ENCODE measurements around the gene DCST1.

DCST1 gene

DNA sequence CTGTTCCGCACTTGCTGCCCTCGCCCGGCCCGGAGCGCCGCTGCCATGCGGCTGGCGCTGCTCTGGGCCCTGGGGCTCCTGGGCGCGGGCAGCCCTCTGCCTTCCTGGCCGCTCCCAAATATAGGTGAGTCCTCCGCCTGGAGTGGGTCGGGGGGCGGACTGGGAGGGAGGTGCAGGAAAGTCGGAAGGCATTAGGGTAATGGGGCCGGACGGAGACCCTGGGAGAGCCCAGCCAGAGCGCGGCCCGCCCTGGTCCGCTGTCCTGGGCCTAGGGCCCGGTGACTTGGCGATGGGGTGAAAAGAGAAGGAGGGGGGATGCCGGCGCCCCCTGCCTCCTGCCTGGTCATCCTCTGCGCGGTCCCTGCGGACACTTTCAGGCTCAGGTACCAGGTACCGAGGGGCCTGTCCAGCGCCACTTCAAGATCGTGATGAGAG is 17.7 kb downstream of the DCST1 start:
- in situ Hi-C loops (cut with MboI; ENCODE audit: low sequenced_read_pairs), result no loop called here

DNA sequence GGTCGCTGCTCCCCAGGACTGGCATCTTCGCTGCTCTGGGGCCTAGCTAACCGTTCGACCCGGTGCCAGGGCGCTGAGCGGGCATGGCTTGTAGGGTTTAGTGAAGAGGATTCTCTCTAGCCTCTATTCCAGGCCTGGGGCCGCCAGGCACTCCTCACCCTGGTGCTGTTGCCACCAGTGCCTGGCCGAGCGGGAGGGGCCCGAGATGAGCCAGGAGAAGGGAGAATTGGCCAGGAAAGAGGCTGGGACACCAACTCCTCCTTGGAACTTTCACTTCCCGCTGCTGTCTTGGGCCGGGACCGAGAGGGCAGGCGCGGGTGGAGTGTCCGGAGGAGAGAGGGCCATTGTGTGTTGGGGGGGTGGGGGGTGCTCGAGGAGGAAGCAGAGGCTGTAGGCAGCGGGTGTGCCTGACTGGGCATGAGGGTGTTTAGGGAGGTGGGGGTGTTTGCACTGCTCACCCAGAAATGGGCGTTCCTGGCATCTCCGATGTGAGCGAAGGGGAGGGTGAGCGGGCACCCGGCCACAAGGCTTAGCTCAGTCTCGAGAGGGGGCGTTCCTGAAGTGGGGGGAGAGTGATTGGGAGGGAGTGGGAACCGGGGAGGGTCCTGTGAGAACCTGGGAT is 18.3 kb downstream of the DCST1 start:
- in situ Hi-C loops (cut with MboI; ENCODE audit: low sequenced_read_pairs), result no loop called here

DNA sequence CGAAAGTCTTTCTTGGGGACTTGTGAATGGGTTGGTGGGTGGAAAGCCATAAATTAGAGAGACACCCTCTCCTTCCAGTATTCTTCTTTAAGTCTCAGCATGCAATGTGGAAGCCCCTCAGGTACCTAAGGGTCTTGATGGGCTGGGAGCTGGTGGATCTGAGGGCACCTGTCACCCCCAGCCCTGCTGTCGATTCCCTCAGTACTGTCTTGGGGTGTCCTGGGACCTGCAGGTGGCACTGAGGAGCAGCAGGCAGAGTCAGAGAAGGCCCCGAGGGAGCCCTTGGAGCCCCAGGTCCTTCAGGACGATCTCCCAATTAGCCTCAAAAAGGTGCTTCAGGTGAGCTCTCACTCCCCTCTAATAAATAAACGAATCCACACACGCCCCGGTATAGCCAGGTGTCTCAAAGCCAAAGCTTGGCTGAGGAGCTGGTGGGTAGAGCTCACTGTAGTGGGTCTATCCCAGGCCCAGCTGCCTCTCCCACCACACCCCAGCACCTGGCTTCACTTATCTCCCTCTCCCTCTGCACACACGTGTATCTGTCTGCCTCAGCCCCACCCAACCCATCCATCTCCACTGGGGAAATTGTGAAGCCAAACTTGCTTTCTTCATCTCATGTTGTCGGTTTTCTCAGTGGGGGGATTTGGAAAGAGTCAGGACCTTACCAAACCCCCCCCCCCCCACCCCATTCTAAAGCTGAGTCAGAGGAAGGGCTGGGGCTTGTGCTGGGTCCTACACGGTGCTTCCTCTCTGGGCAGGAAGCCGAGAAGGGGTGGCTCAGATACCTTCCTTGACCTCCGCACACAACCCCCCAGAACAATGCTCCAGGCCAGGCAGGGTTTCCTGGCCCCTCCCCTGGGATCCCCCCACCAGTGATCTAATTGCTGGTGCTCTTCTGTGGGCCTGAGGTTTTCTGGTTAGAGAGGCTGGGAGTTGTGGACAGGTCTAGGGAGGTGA is 19.1 kb downstream of the DCST1 start:
- in situ Hi-C loops (cut with MboI; ENCODE audit: low sequenced_read_pairs), result no loop called here

DNA sequence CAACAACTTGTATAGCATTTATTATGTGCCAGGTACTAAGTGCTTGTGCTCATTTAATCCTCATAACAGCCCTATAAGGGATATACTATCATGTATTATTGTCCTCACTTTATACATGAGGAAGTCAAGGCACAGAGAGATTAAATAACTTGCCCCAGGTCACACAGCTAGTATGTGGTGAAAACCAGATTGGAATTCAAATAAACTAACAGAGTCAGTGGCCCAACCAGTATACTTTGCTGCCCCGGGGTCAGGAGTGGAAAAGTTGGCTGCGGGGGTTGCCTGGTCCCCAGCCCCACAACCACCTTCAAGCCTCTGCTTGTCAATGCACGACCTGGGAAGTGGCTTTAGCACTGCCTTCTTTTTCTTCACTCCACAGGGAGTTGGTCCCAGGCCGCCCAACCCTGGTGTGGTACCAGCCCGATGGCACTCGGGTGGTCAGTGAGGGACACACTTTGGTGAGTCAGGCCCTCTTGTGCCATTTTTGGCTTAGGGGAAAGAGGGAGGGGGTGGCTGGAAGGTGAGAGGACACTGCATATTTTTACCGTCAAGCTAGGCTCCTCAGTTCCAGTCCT is 20.0 kb downstream of the DCST1 start:
- in situ Hi-C loops (cut with MboI; ENCODE audit: low sequenced_read_pairs), result no loop called here

DNA sequence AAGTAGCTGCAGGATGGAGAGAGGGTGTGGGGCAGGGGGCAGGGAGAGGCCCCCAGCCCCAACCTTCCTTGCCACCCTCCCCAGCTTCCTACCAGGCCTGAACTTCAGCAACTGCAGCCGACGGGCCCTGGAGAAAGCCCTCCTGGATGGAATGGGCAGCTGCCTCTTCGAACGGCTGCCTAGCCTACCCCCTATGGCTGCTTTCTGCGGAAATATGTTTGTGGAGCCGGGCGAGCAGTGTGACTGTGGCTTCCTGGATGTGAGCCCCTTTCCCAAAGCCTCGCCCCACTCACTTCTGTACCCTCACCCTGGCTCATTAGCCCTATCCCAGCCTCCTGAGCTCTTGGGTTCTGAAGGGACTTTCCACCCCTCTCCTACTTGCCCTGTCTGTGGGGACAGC is 23.5 kb downstream of the DCST1 start:
- in situ Hi-C loops (cut with MboI; ENCODE audit: low sequenced_read_pairs), result no loop called here

DNA sequence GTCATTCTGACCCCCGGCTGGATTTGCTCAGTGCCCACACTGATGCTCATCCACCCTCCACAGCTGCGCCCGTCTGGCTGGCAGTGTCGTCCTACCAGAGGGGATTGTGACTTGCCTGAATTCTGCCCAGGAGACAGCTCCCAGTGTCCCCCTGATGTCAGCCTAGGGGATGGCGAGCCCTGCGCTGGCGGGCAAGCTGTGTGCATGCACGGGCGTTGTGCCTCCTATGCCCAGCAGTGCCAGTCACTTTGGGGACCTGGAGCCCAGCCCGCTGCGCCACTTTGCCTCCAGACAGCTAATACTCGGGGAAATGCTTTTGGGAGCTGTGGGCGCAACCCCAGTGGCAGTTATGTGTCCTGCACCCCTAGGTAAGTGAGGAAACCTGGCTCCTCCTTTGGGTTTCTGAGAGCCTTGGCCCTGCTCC is 24.2 kb downstream of the DCST1 start:
- in situ Hi-C loops (cut with MboI; ENCODE audit: low sequenced_read_pairs), result no loop called here

DNA sequence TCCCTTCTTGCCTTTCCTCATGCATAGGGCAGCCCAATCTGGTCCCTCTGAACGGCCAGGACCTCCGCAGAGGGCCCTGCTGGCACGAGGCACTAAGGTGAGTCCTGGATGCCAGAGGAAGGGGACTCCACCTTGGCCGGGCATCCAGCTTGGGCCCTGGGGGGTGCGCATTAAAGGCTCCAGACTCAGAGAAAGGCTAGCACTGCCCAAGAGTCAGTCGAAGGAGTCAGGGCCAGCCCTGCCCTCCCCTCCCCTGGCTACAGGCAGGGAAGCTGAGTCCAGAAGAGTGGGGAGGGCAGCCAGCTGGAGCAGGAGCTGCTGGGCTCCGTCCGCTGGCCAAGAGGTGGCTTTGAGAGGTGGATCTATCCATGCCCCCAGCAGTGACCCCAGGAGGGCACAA is 27.1 kb downstream of the DCST1 start:
- in situ Hi-C loops (cut with MboI; ENCODE audit: low sequenced_read_pairs), result no loop called here

DNA sequence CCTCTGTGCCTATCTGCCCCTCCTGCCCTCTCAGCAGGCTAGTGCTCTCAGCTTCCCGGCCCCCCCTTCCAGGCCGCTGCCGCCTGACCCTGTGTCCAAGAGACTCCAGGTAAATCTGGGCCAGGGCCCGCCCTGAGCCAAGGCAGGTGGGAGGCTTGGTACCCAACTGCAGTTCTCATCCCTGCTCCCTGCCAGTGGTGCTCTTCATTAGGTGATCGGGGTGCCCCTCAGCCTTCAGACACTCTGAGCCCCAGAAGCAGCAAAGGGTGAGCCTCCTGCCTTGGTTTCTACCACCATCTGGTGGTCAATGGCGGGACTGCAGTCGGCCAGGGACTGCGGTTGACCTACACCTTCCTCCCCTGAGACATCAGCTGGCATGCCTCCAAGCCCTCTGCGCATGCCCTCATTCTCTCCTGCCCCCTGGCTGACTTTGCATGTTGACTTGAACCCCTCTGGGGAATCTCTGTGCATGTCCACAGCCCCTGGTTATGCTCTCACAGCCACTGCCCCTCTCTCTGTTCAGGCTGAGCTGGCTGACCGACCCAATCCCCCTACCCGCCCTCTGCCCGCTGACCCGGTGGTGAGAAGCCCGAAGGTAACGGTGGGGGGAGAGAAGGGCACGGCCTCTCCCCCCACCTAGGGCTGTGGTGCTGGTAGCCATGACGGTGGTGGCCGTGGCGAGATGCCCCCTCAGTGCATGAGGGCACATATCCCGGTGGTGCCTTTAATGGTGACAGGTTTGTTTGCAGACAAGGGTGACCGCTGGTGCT is 27.9 kb downstream of the DCST1 start:
- in situ Hi-C loops (cut with MboI; ENCODE audit: low sequenced_read_pairs), result no loop called here

DNA sequence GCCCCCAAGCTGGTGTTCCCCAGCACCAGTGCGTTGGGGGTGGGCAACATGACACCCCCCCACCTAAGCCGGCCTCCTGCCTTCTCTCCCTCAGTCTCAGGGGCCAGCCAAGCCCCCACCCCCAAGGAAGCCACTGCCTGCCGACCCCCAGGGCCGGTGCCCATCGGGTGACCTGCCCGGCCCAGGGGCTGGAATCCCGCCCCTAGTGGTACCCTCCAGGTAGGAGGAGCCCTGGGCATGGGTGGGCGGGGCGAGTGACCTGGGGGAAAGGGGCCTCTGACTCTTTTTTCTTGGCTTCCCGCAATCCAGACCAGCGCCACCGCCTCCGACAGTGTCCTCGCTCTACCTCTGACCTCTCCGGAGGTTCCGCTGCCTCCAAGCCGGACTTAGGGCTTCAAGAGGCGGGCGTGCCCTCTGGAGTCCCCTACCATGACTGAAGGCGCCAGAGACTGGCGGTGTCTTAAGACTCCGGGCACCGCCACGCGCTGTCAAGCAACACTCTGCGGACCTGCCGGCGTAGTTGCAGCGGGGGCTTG is 28.6 kb downstream of the DCST1 start:
- in situ Hi-C loops (cut with MboI; ENCODE audit: low sequenced_read_pairs), result no loop called here

DNA sequence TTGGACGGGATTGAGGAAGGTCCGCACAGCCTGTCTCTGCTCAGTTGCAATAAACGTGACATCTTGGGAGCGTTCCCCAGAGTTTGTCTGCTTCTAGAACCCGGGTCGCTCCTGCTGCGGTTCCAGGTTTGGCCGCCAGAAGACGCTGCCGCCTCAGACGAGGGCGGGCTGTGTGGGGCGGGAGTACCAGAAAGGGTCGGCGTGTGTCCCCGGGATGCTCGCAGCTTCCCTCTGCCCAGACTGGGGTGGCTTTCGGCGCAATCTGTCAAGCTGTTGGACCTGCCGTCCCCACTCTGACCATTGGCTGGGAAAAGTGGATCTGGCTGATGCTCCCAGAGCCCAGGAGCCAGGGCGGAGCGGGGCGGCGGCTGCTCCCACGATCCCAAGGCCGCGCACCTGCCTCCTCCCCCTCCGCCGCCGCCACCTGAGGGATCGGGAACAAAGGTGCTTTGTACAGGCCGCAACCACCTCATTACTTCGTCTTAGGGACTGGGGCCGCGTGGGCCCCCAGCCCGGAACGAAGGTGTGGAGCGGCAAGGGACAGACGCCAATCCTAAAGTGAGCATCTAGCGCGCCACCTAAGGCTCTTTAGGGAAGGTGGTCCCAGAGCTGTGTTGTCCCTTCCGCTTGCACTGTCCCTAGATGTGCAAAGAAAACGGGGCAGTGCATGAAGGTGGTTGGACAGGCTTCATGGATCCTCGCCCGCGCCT is 29.2 kb downstream of the DCST1 start:
- in situ Hi-C loops (cut with MboI; ENCODE audit: low sequenced_read_pairs), result no loop called here

DNA sequence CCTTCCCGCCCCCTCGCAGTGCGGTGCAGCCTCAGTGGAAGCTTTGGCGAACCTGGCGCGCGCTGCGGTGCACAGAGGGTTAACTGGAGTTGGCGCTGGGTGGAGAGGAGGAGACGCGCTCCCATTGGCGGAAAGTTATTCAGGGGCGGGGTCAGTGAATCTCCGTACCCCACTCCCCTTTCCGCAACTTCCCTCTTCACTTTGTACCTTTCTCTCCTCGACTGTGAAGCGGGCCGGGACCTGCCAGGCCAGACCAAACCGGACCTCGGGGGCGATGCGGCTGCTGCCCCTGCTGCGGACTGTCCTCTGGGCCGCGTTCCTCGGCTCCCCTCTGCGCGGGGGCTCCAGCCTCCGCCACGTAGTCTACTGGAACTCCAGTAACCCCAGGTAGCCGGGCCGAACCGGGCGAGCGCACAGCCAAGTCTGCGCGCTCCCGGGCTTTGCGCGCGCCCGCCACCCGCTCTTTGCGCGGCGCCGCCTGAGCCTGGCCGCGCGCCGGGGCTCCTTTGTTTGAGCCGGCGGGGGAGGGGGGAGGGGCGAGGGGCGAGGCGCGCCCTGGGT is 30.0 kb downstream of the DCST1 start, which contains the start of gene EFNA4:
Gene EFNA4, plus strand, starts transcription at position 191 of the 561 bp plus-strand sequence. Its CDS starts 84 bp downstream, at position 275.
- in situ Hi-C loops (cut with MboI; ENCODE audit: low sequenced_read_pairs), result no loop called here

DNA sequence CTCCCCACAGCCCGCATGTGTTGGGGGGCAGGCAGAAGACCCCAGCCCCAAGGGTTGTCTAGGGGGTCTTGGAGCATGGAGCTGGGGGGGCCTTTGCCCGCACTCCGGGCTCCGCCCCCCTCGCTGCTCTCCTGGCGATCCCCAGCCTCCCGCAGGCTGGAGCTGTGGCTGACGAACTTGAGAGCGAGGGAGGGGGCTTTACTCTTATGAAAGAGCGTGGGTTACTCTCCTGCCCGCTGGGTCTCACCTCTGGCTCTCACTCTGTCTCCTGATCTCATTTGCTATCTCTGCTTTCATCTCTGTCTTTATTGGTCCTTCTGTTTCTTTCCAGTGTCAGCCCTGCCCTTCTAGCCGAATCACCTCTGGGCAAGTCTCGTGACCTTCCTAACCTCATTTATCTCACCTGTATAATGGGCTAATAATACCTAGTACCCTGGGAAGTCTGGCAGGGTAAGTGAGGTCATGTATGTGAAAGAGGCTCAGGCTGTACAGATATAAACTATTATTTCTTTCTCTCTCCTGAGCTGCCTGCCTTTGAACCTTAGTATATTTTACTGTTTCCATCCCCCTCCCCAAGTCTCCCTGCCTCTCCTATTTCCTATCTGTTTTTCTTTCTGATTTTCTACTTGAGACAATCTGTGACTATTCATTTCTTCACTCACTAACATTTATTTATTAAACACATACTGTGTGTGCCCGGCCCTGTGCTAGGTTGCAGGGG is 30.6 kb downstream of the DCST1 start:
- in situ Hi-C loops (cut with MboI; ENCODE audit: low sequenced_read_pairs), result no loop called here

DNA sequence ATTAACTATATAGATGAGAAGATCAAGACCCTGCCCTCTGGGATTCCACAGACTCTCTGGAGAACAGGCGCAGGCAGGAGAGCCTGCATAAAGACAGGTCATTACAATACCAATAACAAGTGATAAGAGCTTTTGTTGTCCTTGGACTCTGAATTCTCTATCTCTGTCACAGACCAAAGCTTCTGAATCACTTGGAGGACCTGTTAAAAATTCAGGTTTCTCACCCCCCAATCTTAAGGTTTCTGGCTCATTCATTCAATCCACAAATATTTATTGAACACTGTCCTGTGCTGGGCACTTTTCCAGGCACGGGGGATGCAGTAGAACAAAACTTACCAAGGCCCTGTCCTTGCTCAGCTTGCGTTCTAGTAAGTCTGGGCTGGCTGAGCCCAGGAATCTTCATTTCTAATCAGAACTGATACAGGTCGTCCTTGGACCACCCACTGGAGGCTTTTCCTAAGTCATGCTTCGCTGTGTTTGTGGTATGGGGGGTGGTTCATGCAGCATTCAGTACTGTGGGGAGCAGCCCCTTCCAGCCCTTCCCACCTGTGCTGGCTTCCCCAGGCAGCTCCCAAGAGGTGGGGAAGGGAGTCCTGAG is 31.3 kb downstream of the DCST1 start:
- in situ Hi-C loops (cut with MboI; ENCODE audit: low sequenced_read_pairs), result no loop called here

DNA sequence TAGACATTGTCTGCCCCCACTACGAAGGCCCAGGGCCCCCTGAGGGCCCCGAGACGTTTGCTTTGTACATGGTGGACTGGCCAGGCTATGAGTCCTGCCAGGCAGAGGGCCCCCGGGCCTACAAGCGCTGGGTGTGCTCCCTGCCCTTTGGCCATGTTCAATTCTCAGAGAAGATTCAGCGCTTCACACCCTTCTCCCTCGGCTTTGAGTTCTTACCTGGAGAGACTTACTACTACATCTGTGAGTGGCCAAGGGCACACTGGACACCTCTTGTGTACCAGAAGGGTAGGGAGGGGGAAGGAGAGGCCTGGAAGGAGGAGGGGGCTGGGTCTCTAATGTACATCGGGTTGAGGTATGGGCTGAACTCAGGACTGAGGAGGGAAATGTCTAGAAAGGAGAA is 33.2 kb downstream of the DCST1 start:
- in situ Hi-C loops (cut with MboI; ENCODE audit: low sequenced_read_pairs), result no loop called here

DNA sequence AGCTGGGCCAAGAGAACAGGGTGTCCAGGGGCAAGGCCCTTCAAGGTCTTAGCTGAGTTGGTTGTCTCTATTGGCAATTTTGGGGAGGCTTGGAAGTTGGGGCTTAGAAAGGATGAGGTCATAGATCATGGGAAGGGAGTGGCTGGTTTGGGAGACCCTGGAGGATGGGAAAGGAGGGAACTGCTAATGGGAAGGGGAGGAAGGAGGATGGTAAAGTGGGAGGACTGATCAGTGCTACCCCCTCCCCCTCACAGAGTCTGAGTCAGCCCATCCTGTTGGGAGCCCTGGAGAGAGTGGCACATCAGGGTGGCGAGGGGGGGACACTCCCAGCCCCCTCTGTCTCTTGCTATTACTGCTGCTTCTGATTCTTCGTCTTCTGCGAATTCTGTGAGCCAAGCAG is 35.0 kb downstream of the DCST1 start:
- in situ Hi-C loops (cut with MboI; ENCODE audit: low sequenced_read_pairs), result no loop called here

DNA sequence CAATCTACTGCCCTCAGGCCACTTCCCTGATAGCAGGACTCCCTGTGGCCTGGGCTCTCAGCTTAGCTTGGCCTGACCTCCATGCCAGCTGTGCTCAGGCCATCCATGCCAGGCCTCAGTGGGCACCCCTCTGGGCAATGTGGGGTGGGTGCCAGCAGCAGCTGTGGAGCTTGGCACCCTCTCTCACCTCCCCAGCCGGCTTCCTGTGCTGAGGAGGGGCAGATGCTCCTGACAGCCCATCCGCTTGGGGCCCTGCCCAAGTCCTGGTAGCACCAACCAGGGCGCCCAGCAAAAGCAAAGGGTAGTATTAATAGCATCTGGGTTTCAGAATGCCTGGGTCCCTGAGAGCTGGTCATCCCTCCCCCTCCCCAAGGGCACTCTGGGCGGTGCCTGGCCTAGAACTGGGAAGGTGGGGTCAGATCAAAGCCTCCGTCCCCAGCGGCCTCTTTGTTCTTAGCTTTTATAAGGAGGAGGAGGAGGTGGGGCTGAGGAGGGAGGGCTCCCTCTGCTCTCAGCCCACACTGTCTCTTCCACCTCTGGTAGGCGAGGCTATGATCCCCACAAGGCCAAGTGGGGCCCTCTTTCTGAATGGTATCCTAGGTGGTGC is 36.0 kb downstream of the DCST1 start:
- in situ Hi-C loops (cut with MboI; ENCODE audit: low sequenced_read_pairs), result loop anchor here (10.0 kb wide), 1 partner anchor 175 kb away; no protein-coding TSS in a partner anchor

DNA sequence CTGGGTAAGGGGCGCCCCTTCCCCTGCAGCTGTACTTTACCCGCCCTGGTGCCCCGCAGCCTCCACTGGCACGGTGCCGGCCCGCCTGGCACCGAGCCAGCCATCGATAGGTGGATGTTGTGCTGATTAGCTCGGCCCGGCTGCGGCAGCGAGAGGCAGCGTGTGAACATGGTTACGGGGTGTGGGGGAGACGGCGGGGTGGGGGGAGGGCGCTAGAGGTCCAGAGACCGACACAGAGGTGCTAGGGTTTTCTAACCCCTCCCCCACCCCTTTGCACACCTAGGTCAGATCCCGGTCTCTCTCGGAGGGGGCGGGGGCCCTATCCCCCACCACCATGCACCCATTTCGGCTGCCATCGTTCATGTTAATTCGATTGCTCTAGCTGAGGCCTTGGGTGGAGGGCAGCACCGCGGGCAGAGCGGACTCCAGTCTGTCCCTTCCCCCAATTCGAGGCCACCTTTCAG is 36.6 kb downstream of the DCST1 start:
- in situ Hi-C loops (cut with MboI; ENCODE audit: low sequenced_read_pairs), result loop anchor here (10.0 kb wide), 1 partner anchor 175 kb away; no protein-coding TSS in a partner anchor

All from HL-60/S4 treated with retinoic acid at 250 ng/mL for 4 days and 3 days (cell line).